Esophagus squamous epithelium (tissue), 4 donors: Measurements from ENCODE around the gene RPS15.
"Not testable (repeated sequence)": the region's sequence is repeated elsewhere in the genome, so short reads cannot be mapped to it uniquely, and the experiment has no call there.

Experiments
- CTCF ChIP-seq, 6 experiments: fragments of 450-650 bp in 4 of 6; fragments of 200-600 bp in 2 of 6; sonication (generic) in 2 of 6; IDR thresholded peaks; one replicate each; pipeline ENCODE4 v1.5.1; 2016 to 2019; ENCODE audit warnings: antibody characterized with exemption in 6 of 6, mild to moderate bottlenecking in 4 of 6, moderate library complexity in 4 of 6
- POLR2A ChIP-seq, 4 donors: fragments of 450-650 bp; IDR thresholded peaks; one replicate each; pipeline ENCODE4 v1.6.1; 2017; ENCODE audit warnings: antibody characterized with exemption in 4 of 4, mild to moderate bottlenecking in 4 of 4, moderate library complexity in 3 of 4

GRCh38 chr19:1477056-1477455 lies 38.9 kb downstream of the RPS15 start:
- TF ChIP-seq CTCF, POLR2A (IDR thresholded peaks at IDR 0.05): not testable (repeated sequence)
